ENCODE results near the gene TBC1D5. TPM values are rescaled to one million over a fixed set of nuclear protein-coding genes. Genes with fewer than 3 reads are reported as not detected.

TBC1D5 gene
- total RNA-seq, 3 donors from 2014 or later, result 70.1 to 109 (median 90.1) TPM

DNA sequence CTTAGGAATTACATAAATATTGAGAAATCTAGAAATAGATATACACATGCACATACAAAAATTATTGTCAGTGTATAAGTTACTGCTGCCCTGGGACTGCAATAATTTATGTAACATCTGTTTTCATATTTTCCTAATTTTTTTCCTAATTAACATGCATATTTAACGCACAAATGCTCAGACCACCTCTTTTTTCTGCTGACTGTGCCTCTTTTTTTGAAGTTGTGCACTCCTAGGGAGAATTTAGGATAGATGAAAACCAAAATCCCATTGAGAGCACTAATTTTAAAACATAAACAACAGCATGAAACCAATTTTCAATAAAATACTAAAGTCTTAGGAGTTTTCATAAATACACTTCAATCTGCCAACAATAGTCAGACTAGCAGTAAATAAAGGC is 154.0 kb downstream of the TBC1D5 start:
- intact Hi-C loops (cut with DNase I; ENCODE audit: low total_unique reads), result no loop called here
- TF ChIP-seq CTCF (IDR thresholded peaks at IDR 0.05) (no peak), POLR2A (IDR thresholded peaks at IDR 0.05) (no peak), POLR2AphosphoS5 (IDR thresholded peaks at IDR 0.05) (no peak)
- H3K9me3 ChIP-seq, result peaks cover 16 to 21% of the 10 kb centered on the region in 2 donors
- no peak overlapping the region for H3K4me3 ChIP-seq
- no peaks in the 10 kb centered on the region for H3K4me1 ChIP-seq
- no peak overlapping the region for H3K27ac ChIP-seq
- no peaks in the 10 kb centered on the region for H3K36me3 ChIP-seq
- H3K27me3 ChIP-seq, result no peaks in the 10 kb centered on the region
- DNase-seq (ENCODE audit: low spot score in 2 of 2), result no peak

- Histone ChIP-seq H3K9me3 (peaks cover 10 to 11% of the 10 kb centered on the region in 2 donors), H3K4me3 (no peak overlapping the region), H3K4me1 (no peaks in the 10 kb centered on the region), H3K27ac (no peak overlapping the region), H3K27me3 (no peaks in the 10 kb centered on the region), H3K36me3 (no peaks in the 10 kb centered on the region)
- no peak for DNase-seq (ENCODE audit: low spot score in 2 of 2)
- intact Hi-C loops (cut with DNase I; ENCODE audit: low total_unique reads), result no loop called here
- TF ChIP-seq POLR2AphosphoS5 (IDR thresholded peaks at IDR 0.05), result no peak
- TF ChIP-seq POLR2A (IDR thresholded peaks at IDR 0.05), result no peak
- TF ChIP-seq CTCF (IDR thresholded peaks at IDR 0.05), result no peak
Observed at GRCh38 chr3:17585394-17586325, 156.8 kb downstream of the TBC1D5 start.

DNA sequence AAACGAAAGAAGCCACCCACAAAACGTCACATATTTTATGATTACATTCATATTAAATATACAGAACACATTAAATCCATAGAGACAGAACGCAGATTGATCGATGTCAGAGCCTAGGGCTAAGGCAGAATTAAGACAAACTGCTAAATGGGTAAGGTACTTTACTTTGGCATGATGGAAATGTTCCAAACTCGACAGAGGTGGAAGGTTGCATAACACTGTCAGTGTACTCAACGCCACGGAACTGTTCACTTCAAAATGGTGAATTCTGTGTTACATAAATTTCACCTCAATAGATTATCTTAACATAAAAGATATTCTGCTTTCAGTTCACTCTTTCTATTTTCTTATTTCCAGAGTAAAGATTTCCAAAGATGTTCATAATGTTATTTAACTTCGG is 158.4 kb downstream of the TBC1D5 start:
- Histone ChIP-seq H3K27me3 (no peaks in the 10 kb centered on the region), H3K4me3 (no peak overlapping the region), H3K9me3 (no peaks in the 10 kb centered on the region), H3K4me1 (no peaks in the 10 kb centered on the region), H3K27ac (no peak overlapping the region), H3K36me3 (no peaks in the 10 kb centered on the region)
- intact Hi-C loops (cut with DNase I; ENCODE audit: low total_unique reads), result no loop called here
- TF ChIP-seq POLR2A (IDR thresholded peaks at IDR 0.05) (no peak), CTCF (IDR thresholded peaks at IDR 0.05) (no peak), POLR2AphosphoS5 (IDR thresholded peaks at IDR 0.05) (no peak)
- DNase-seq (ENCODE audit: low spot score in 2 of 2), result no peak

DNA sequence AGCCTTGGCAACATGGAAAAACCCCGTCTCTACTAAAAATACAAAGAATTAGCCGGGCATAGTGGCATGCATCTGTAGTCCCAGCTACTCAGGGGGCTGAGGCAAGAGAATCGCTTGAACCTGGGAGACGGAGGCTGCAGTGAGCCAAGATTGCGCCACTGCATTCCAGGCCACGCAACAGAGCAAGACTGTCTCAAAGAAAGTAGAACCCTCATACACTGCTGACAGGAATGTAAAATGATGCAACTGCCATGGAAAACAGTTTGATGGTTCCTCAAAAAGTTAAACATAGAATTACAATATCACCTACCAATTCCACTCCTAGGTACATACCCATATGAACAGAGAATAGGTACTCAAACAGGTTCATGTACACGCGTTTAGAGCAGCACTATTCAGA is 158.9 kb downstream of the TBC1D5 start:
- no peaks in the 10 kb centered on the region for H3K27me3 ChIP-seq
- no peaks in the 10 kb centered on the region for H3K4me1 ChIP-seq
- H3K27ac ChIP-seq, result no peak overlapping the region
- no peaks in the 10 kb centered on the region for H3K36me3 ChIP-seq
- no peak for DNase-seq (ENCODE audit: low spot score in 2 of 2)
- TF ChIP-seq CTCF (IDR thresholded peaks at IDR 0.05), result no peak
- no peak for TF ChIP-seq POLR2AphosphoS5 (IDR thresholded peaks at IDR 0.05)
- no peak for TF ChIP-seq POLR2A (IDR thresholded peaks at IDR 0.05)
- intact Hi-C loops (cut with DNase I; ENCODE audit: low total_unique reads), result no loop called here
- H3K9me3 ChIP-seq, result no peaks in the 10 kb centered on the region
- no peak overlapping the region for H3K4me3 ChIP-seq

DNA sequence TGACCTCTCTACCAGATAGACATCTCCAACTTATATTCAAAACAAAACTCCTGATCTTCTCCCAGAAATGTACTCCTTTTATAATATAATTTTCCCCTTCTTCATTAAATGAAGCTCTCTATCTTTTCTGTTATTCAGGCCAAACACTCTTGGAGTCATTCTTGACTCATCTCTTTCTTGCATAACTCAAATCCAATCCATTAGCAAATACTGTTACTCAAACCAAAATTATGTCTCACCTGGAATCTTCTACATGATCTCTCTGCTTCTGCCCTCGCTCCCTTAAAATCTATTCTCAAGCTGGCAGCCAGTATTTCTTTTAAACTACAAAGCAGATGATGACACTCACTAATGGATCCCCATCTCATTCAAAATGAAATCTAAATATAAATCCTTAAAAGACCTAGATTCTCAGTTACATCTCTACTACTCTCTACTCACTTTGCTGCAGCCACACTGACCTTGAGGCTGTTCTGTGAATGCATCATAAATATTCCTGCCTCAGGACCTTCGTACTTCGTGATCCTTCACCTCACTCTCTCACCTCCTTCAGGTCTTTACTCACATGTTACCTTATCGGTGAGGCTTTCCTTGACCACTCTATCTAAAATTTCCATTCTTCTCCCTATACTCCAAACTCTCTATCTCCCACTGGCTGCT is 160.9 kb downstream of the TBC1D5 start:
- Histone ChIP-seq H3K27me3 (no peaks in the 10 kb centered on the region), H3K4me3 (no peak overlapping the region), H3K36me3 (no peaks in the 10 kb centered on the region), H3K4me1 (no peaks in the 10 kb centered on the region), H3K9me3 (no peaks in the 10 kb centered on the region), H3K27ac (no peak overlapping the region)
- DNase-seq (ENCODE audit: low spot score in 2 of 2), result no peak
- TF ChIP-seq CTCF (IDR thresholded peaks at IDR 0.05) (no peak), POLR2A (IDR thresholded peaks at IDR 0.05) (no peak), POLR2AphosphoS5 (IDR thresholded peaks at IDR 0.05) (no peak)
- intact Hi-C loops (cut with DNase I; ENCODE audit: low total_unique reads), result no loop called here

All from breast epithelium (tissue), 4 donors.